ENCODE results near the gene PSMB9.

- TF ChIP-seq CTCF (conservative IDR thresholded peaks at IDR 0.05; ENCODE audit: low read depth in 2 of 2) (no peak), POLR2AphosphoS5 (IDR thresholded peaks at IDR 0.05; ENCODE audit: low read depth) (no peak), REST (IDR thresholded peaks at IDR 0.05; ENCODE audit: unreplicated experiment) (no peak), EZH2 (IDR thresholded peaks at IDR 0.05; ENCODE audit: low read depth, unreplicated experiment) (no peak), ZNF462 (CRISPR knock-in tag; IDR thresholded peaks at IDR 0.05) (no peak), CREB1 (CRISPR knock-in tag; IDR thresholded peaks at IDR 0.05; ENCODE audit: low read depth) (no peak), NANOG (IDR thresholded peaks at IDR 0.05; ENCODE audit: borderline replicate concordance) (no peak), ZNF331 (CRISPR knock-in tag; IDR thresholded peaks at IDR 0.05; ENCODE audit: low read depth) (no peak), EZH2phosphoT487 (IDR thresholded peaks at IDR 0.05; ENCODE audit: unreplicated experiment) (no peak), ZNF114 (CRISPR knock-in tag; IDR thresholded peaks at IDR 0.05) (no peak), JUNB (IDR thresholded peaks at IDR 0.05; ENCODE audit: unreplicated experiment) (no peak), STAT1 (IDR thresholded peaks at IDR 0.05; ENCODE audit: unreplicated experiment) (no peak), ETS1 (IDR thresholded peaks at IDR 0.05) (no peak)
Measured at GRCh38 chr6:32815996-32816395, 38.0 kb upstream of the PSMB9 start.
